ENCODE data around the gene SYTL3. TPM values are rescaled to one million over a fixed set of nuclear protein-coding genes. Genes with fewer than 3 reads are reported as not detected.

The SYTL3 gene
- total RNA-seq, 1 donor from 2014 or later, result 5.7 TPM

Small RNA genes within 50 kb of the gene (microRNA-seq; reads per million reads assigned to microRNA genes)
- gene MIR3918 (not detected), gene MIR7161 (not detected)

Other genes starting within 250 kb of the SYTL3 start
- gene TMEM181, start 90.0 kb upstream of the SYTL3 start, total RNA-seq, result 10.6 TPM
- 131 TPM for gene DYNLT1, start 5.3 kb upstream of the SYTL3 start, total RNA-seq
- 141 TPM for gene EZR, start 169.3 kb downstream of the SYTL3 start, total RNA-seq